ENCODE results near the gene MYH13. TPM values are rescaled to one million over a fixed set of nuclear protein-coding genes. Genes with fewer than 3 reads are reported as not detected.

Gene MYH13
- total RNA-seq, 1 donor from 2014 or later: not detected

- H3K27me3 ChIP-seq: no peaks in the 10 kb centered on the region
- H3K4me2 ChIP-seq: no peak overlapping the region
- H3K9me3 ChIP-seq (ENCODE audit: low read depth): no peaks in the 10 kb centered on the region
- DNase-seq (ENCODE audit: low spot score): no peak
- TF ChIP-seq EZH2phosphoT487 (IDR thresholded peaks at IDR 0.05) (no peak), CTCF (IDR thresholded peaks at IDR 0.05) (no peak), EZH2 (IDR thresholded peaks at IDR 0.05) (no peak)
- H3K27ac ChIP-seq: no peak overlapping the region
- no peaks in the 10 kb centered on the region for H3K4me1 ChIP-seq
- no peak overlapping the region for H3K9ac ChIP-seq
- no peak overlapping the region for H3K4me3 ChIP-seq
- H3K36me3 ChIP-seq: no peaks in the 10 kb centered on the region
- no peaks in the 10 kb centered on the region for H3K4me1 Mint-ChIP-seq
- no peaks in the 10 kb centered on the region for H3K9me3 Mint-ChIP-seq
- peaks cover 9% of the 10 kb centered on the region for H3K27me3 Mint-ChIP-seq (ENCODE audit: insufficient read depth, low read depth)
- no peak overlapping the region for H3K27ac Mint-ChIP-seq
- no peaks in the 10 kb centered on the region for H3F3A ChIP-seq (ENCODE audit: low read depth)
- H3K36me3 Mint-ChIP-seq: no peaks in the 10 kb centered on the region
- no peak overlapping the region for H3K4me3 Mint-ChIP-seq
- no peaks in the 10 kb centered on the region for H3K79me2 ChIP-seq (ENCODE audit: low read depth)
- H2AFZ ChIP-seq (replicated peaks): no peak overlapping the region
- no peaks in the 10 kb centered on the region for H4K20me1 ChIP-seq (ENCODE audit: low read depth)
Measured at GRCh38 chr17:10369239-10369638, 3.6 kb downstream of the MYH13 start.

DNA sequence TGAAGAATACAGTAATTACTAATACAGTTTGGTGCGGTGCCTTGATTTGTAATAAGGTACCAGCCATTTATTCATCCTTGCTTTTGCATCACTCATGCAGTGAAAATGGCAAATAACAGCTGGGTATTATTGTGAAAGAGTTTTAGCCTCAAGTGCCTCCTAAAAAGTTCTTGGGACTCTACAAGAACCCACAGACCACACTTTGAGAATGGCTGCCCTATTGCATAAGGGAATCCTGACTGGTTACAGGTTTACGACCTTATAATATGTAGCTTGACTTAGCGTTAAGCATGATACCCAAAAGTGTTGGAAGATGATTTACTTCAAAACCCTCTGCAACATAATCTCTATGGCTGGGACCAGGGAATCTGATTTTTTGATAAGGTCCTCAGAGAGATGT, 4.2 kb downstream of the MYH13 start:
- H3K4me1 ChIP-seq: no peaks in the 10 kb centered on the region
- H4K20me1 ChIP-seq (ENCODE audit: low read depth): no peaks in the 10 kb centered on the region
- H3K9ac ChIP-seq: no peak overlapping the region
- no peaks in the 10 kb centered on the region for H3F3A ChIP-seq (ENCODE audit: low read depth)
- no peak overlapping the region for H3K4me2 ChIP-seq
- TF ChIP-seq CTCF (IDR thresholded peaks at IDR 0.05): no peak
- TF ChIP-seq EZH2phosphoT487 (IDR thresholded peaks at IDR 0.05): no peak
- TF ChIP-seq EZH2 (IDR thresholded peaks at IDR 0.05): no peak
- DNase-seq (ENCODE audit: low spot score): no peak
- no peak overlapping the region for H2AFZ ChIP-seq (replicated peaks)
- no peak overlapping the region for H3K4me3 Mint-ChIP-seq
- no peaks in the 10 kb centered on the region for H3K27me3 ChIP-seq
- no peaks in the 10 kb centered on the region for H3K9me3 ChIP-seq (ENCODE audit: low read depth)
- no peaks in the 10 kb centered on the region for H3K36me3 Mint-ChIP-seq
- H3K79me2 ChIP-seq (ENCODE audit: low read depth): no peaks in the 10 kb centered on the region
- H3K4me3 ChIP-seq: no peak overlapping the region
- H3K27ac ChIP-seq: no peak overlapping the region
- no peak overlapping the region for H3K27ac Mint-ChIP-seq
- H3K27me3 Mint-ChIP-seq (ENCODE audit: insufficient read depth, low read depth): peaks cover 5% of the 10 kb centered on the region
- no peaks in the 10 kb centered on the region for H3K9me3 Mint-ChIP-seq
- no peaks in the 10 kb centered on the region for H3K36me3 ChIP-seq
- no peaks in the 10 kb centered on the region for H3K4me1 Mint-ChIP-seq

DNA sequence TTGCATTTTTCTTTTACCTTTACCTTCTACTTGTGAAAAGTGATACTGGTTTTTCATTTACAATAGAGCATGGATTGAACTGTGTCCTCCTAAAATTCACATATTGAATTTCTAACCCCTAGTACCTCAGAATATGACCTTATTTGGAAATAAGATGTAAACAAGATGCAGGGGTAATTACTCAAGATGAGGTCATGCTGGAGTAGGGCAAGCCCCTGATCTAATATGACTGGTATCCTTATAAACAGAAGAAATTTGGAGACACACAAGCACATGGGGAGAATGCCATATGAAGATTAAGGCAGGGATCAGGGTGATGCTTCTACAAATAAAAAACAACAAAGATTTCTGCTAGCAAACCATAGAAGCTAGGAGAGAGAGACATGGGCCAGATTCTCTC, 12.2 kb downstream of the MYH13 start:
- Histone ChIP-seq H4K20me1 (ENCODE audit: low read depth) (no peaks in the 10 kb centered on the region), H2AFZ (replicated peaks) (no peak overlapping the region), H3K4me3 (no peak overlapping the region), H3K9ac (no peak overlapping the region), H3F3A (ENCODE audit: low read depth) (no peaks in the 10 kb centered on the region), H3K27ac (no peak overlapping the region), H3K4me1 (no peaks in the 10 kb centered on the region), H3K27me3 (no peaks in the 10 kb centered on the region), H3K9me3 (ENCODE audit: low read depth) (no peaks in the 10 kb centered on the region), H3K4me2 (no peak overlapping the region), H3K36me3 (no peaks in the 10 kb centered on the region), H3K79me2 (ENCODE audit: low read depth) (no peaks in the 10 kb centered on the region)
- no peak for TF ChIP-seq EZH2 (IDR thresholded peaks at IDR 0.05)
- TF ChIP-seq CTCF (IDR thresholded peaks at IDR 0.05): no peak
- no peak for TF ChIP-seq EZH2phosphoT487 (IDR thresholded peaks at IDR 0.05)
- H3K27me3 Mint-ChIP-seq (ENCODE audit: insufficient read depth, low read depth): peaks cover 6% of the 10 kb centered on the region
- H3K4me1 Mint-ChIP-seq: no peaks in the 10 kb centered on the region
- H3K4me3 Mint-ChIP-seq: no peak overlapping the region
- no peaks in the 10 kb centered on the region for H3K9me3 Mint-ChIP-seq
- H3K36me3 Mint-ChIP-seq: no peaks in the 10 kb centered on the region
- no peak overlapping the region for H3K27ac Mint-ChIP-seq
- DNase-seq (ENCODE audit: low spot score): no peak

Measured in neural progenitor cell (in vitro differentiated cells).